C4-2B (cell line): Measurements from ENCODE around the gene RFC5.
"Not testable (repeated sequence)": the region's sequence is repeated elsewhere in the genome, so short reads cannot be mapped to it uniquely, and the experiment has no call there.

Experiments
- H3K27ac ChIP-seq: fragments of 450-650 bp; 2 replicates; pipeline ENCODE4 v1.5.1; 2017
- ZFX ChIP-seq: fragments of 450-650 bp; IDR thresholded peaks from 2 replicates; pipeline ENCODE4 v1.6.1; 2017
- TF ChIP-seq, protein P1 (sequence below): fragments of 450-650 bp; conservative IDR thresholded peaks from 2 replicates; pipeline ENCODE4 v1.5.1; 2017; ENCODE audit warnings: mild to moderate bottlenecking

Gene RFC5

DNA sequence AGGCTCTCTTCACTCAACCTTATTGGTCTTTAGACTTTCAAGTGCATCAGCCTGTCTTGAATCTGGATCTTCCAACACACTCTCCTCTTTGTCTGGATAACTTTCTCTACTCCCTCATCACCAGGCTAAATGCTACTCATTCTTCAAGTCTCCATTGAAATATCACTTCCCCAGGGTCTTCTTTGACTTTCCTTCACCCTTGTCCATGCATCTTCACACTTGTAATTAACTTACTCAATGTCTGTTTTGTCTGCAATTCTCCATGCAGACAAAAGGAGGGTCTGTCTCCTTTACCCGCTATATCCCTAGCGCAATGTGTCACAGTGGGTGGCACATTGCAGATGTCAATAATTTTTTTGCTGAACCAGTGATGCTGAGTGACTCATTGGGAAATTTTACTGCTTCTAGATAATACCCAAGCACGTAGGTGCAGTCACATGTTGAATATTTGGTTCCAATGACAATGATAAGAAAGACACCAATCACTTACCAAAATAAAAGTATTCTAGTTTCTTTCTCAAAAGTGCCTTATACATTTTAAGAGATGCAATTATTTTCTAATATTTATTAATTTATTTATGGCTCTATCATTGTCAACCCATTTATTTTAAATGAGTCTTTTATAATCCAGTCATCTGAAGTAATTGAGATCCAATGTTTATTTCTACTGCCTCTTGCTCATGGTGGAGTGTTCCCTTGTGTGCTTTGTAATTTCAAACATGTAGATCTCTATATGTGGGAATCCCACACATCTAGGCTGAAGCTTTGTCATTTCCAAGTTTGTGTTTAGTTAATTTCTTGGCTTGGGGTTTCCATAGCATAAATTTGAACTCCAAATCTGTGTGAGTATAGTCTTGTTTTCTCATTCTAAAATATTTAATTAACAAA, 21.7 kb upstream of the RFC5 start:
- no peak overlapping the region for H3K27ac ChIP-seq
- TF ChIP-seq, protein P1, sequence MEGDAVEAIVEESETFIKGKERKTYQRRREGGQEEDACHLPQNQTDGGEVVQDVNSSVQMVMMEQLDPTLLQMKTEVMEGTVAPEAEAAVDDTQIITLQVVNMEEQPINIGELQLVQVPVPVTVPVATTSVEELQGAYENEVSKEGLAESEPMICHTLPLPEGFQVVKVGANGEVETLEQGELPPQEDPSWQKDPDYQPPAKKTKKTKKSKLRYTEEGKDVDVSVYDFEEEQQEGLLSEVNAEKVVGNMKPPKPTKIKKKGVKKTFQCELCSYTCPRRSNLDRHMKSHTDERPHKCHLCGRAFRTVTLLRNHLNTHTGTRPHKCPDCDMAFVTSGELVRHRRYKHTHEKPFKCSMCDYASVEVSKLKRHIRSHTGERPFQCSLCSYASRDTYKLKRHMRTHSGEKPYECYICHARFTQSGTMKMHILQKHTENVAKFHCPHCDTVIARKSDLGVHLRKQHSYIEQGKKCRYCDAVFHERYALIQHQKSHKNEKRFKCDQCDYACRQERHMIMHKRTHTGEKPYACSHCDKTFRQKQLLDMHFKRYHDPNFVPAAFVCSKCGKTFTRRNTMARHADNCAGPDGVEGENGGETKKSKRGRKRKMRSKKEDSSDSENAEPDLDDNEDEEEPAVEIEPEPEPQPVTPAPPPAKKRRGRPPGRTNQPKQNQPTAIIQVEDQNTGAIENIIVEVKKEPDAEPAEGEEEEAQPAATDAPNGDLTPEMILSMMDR: no peak
- no peak for TF ChIP-seq ZFX

DNA sequence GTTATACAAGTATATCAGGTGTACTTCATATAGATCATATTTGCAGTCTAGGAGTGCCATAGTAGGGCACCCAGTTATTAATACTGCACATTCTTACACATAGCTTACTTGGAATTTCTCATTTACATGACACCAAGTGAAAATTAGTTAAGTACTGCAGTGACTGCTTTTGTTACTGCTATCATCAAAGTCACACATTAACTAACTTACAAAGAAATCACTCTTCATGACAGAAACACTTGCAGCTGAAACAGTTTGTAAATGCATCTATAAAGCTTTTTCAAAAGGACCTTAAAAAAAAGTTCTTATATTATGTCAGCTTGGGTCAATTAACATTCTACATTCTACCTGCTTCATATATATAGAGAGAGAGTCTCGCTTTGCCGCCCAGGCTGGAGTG, 17.8 kb upstream of the RFC5 start:
- H3K27ac ChIP-seq: no peak overlapping the region
- no peak for TF ChIP-seq ZFX
- TF ChIP-seq, protein P1: no peak

DNA sequence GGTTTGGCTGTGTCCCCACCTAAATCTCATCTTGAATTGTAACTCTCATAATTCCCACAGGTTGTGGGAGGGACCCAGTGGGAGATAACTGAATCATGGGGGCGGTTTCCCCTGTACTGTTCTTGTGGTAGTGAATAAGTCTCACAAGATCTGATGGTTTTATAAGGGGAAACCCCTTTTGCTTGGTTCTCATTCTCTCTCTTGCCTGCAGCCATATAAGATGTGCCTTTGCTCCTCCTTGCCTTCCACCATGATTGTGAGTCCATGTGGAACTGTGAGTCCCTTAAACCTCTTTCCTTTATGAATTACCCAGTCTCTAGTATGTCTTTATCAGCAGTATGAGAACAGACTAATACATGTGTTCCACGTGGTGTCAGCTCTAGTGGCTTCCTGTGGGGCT, 16.7 kb upstream of the RFC5 start:
- not testable (repeated sequence) for H3K27ac ChIP-seq

DNA sequence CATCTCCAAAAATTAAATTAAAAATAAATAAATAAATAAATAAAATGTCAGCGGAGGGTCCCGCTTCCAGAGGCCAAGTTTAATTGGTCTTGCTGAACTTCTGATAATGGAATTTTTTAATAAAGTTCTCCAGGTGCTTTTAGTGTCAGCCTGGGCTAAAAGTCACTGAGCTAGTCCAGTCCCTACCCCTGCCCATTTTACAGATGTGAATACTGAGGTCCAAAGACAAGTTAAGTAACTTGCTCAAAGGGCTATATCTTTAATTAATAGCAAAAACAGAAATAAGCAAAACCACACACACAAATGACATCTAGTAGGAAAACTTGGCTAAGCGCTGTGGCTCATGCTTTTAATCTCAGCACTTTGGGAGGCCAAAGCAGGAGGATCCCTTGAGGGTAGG, 5.6 kb upstream of the RFC5 start:
- H3K27ac ChIP-seq: no peak overlapping the region
- TF ChIP-seq, protein P1: no peak
- TF ChIP-seq ZFX: no peak

DNA sequence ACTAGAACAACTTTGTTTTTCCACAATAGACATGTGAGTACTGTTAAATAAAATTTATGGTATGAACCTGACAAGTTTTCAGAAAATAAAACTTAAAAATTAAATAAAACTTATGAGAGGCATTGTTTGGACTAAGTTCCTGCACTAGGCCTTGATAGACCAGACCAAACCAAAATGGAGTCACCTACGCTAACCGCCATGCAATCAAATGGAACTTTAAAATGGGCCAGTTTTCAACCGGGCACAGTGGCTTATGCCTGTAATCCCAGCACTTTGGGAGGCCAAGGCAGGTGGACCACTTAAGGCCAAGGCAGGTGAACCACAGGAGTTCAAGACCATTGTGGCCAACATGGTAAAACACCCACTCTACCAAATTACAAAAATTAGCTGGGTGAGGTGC, 5.1 kb upstream of the RFC5 start:
- H3K27ac ChIP-seq: no peak overlapping the region
- TF ChIP-seq ZFX: no peak
- TF ChIP-seq, protein P1: no peak

DNA sequence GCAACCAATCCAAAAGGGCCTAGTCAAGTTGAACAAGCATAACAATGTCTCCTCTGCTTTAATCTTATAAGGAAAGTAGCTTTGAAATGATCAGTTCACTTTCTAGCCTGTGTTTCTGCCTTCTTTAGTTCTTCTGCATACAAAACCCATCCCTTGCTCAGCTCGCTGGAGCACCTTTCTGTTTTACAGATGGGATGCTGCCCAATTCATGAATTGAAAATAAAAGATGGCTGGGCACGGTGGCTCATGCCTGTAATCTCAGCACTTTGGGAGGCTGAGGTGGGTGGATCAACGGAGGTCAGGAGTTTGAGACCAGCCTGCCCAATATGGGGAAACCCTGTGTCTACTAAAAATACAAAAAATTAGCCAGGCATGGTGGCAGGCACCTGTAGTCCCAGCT, 4.5 kb upstream of the RFC5 start:
- TF ChIP-seq, protein P1: no peak
- TF ChIP-seq ZFX: no peak
- H3K27ac ChIP-seq: no peak overlapping the region

DNA sequence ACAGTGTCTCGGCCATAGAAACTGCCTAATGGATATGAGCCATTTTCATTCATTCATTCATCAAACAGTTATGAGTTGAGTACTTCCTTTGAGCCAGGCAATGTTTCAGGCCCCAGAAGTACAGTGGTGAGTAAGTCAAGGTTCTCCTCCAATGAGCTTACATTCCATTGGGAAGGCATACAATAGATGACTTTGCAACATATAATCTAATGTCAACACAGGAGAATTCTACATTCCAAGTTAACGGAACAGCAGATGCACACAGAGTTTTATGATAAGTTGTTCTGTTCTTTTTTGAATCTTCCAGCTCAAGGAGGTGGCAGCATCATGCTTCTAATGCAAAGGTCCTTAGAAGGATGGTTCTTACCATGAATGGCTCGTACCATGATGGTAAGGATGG, 3.2 kb upstream of the RFC5 start:
- TF ChIP-seq, protein P1: no peak
- no peak for TF ChIP-seq ZFX
- H3K27ac ChIP-seq: no peak overlapping the region

DNA sequence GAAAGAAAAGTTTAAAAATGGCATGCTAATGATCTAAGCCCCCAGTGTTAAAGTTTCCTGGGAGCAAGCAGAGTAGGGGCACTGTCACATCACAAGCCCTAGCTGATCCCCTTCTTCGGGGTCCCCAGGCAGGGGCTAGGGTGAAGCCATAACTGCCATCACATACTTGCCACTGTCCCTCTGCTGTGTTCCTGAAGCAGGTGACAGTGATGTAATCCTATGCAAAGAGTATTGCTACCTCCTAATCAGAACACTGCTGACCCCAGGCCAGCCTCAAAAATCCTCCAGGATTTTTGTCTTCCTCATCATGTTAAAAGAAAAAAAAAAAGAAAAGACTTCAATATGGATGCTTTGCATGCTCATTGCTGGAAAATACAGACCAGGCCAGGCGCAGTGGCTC, 1.2 kb upstream of the RFC5 start:
- H3K27ac ChIP-seq: no peak overlapping the region
- no peak for TF ChIP-seq ZFX
- TF ChIP-seq, protein P1: no peak
